ENCODE measurements around the gene COMMD2. TPM values are rescaled to one million over a fixed set of nuclear protein-coding genes. Genes with fewer than 3 reads are reported as not detected.

The COMMD2 gene
- total and polyA plus RNA-seq, 2 of the 4 experiments (the other 2 are of a cell fraction) = 23.6 to 46.1 TPM

DNA sequence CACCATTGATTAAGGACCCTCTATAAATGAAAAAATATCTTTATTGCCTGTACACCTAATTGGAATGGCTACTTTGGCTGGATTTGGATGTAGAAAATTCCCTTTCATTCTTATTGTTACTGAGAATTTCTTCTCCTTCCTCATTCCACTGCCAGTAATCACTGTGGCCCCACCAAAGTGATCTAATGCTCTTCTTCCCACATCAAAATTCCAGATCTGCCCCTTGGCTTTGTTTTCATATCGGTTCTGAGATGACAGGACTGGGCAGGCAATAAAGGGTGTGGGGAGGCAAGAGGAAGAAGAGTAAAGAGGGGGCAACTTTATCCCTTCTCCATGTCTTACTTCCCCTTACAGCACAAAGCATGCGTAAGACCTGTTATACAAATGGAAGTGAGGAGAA, 38.0 kb upstream of the COMMD2 start:
- dilution Hi-C loops (cut with HindIII; ENCODE audit: low sequenced_read_pairs, unreplicated experiment) = no loop called here
- no peak overlapping the region for H3K27ac ChIP-seq (ENCODE audit: insufficient read depth, low read length)
- DNase-seq = peak; percentile 44

More for the DNA sequence above, 38.0 kb upstream of the COMMD2 start:
- intact Hi-C loops (cut with micrococcal nuclease) = no loop called here
- no CpG with 5 or more reads among the region's 2 CpGs for WGBS, 2 experiments (ENCODE audit: extremely low coverage in 2 of 2, insufficient read length in 1 of 2)
- Histone ChIP-seq H3K9ac (ENCODE audit: low read depth, low read length) (no peak overlapping the region), H3K79me1 (ENCODE audit: low read depth in 1 of 2, low read length in 2 of 2) (no peaks in the 10 kb centered on the region), H3K9me1 (ENCODE audit: insufficient read depth, low read length) (no peaks in the 10 kb centered on the region), H3K4me1 (ENCODE audit: control insufficient read depth, insufficient read depth, low read length) (peaks cover 3% of the 10 kb centered on the region; the same call in 1 of the 2 replicates), H2BK15ac (ENCODE audit: low read depth, low read length) (no peak overlapping the region; the same call in 2 of the 3 replicates), H3K36me3 (ENCODE audit: control insufficient read depth, insufficient read depth, low read length) (no peaks in the 10 kb centered on the region), H3K4me2 (ENCODE audit: low read depth, low read length) (no peak overlapping the region), H3K23ac (ENCODE audit: low read depth, low read length) (no peak overlapping the region), H3K4me3 (ENCODE audit: insufficient read depth, low read depth, low read length) (no peak overlapping the region), H2BK5ac (ENCODE audit: low read depth, low read length, poor library complexity, severe bottlenecking) (no peak overlapping the region), H2AFZ (replicated peaks; ENCODE audit: low read length, poor library complexity) (peak overlapping the region; percentile 81), H2BK20ac (ENCODE audit: low read depth, low read length) (peak overlapping the region; percentile 76), H4K8ac (ENCODE audit: low read depth in 2 of 2, low read length in 2 of 2) (peak overlapping the region in 1 of 2 experiments; percentile 67; a peak in 1 of 4 replicates), H4K5ac (ENCODE audit: low read depth, low read length) (no peak overlapping the region), H4K91ac (ENCODE audit: insufficient read depth, low read depth, low read length) (no peak overlapping the region), H3K14ac (replicated peaks; ENCODE audit: low read depth, low read length) (peak overlapping the region; percentile 75; the same call in 1 of the 2 replicates), H2BK120ac (ENCODE audit: low read depth, low read length) (peak overlapping the region; percentile 77), H3K18ac (ENCODE audit: low read depth, low read length) (no peak overlapping the region), H4K20me1 (ENCODE audit: insufficient read depth, low read length) (no peaks in the 10 kb centered on the region), H3K9me3 (ENCODE audit: control insufficient read depth, insufficient read depth, low read length) (no peaks in the 10 kb centered on the region), H3K56ac (ENCODE audit: extremely low read depth, insufficient read depth, low read length) (no peak overlapping the region), H2AK9ac (replicated peaks; ENCODE audit: low read depth, low read length, poor library complexity) (no peak overlapping the region), H3K4ac (ENCODE audit: low read depth, low read length) (peak overlapping the region; percentile 56), H3K27me3 (ENCODE audit: control insufficient read depth, insufficient read depth, low read length) (no peaks in the 10 kb centered on the region), H2AK5ac (ENCODE audit: low read depth, low read length) (peak overlapping the region; percentile 51; the same call in 1 of the 2 replicates)
- ChIA-PET POLR2A (ENCODE audit: unreplicated experiment) (no interaction called here), CTCF (no interaction called here)
- no peak for TF ChIP-seq RCOR1 (IDR thresholded peaks at IDR 0.05; ENCODE audit: insufficient replicate concordance, low read length)
- TF ChIP-seq NFE2L2 (IDR thresholded peaks at IDR 0.05; ENCODE audit: low read depth, low read length) = no peak
- TF ChIP-seq, protein P1, sequence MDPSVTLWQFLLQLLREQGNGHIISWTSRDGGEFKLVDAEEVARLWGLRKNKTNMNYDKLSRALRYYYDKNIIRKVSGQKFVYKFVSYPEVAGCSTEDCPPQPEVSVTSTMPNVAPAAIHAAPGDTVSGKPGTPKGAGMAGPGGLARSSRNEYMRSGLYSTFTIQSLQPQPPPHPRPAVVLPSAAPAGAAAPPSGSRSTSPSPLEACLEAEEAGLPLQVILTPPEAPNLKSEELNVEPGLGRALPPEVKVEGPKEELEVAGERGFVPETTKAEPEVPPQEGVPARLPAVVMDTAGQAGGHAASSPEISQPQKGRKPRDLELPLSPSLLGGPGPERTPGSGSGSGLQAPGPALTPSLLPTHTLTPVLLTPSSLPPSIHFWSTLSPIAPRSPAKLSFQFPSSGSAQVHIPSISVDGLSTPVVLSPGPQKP (IDR thresholded peaks at IDR 0.05; ENCODE audit: borderline replicate concordance, low read depth, low read length) = no peak
- no peak for TF ChIP-seq MAZ (IDR thresholded peaks at IDR 0.05; ENCODE audit: borderline replicate concordance, low read depth, low read length)
- no peak for TF ChIP-seq RFX5 (IDR thresholded peaks at IDR 0.05; ENCODE audit: low read depth, low read length)
- TF ChIP-seq, protein P2, sequence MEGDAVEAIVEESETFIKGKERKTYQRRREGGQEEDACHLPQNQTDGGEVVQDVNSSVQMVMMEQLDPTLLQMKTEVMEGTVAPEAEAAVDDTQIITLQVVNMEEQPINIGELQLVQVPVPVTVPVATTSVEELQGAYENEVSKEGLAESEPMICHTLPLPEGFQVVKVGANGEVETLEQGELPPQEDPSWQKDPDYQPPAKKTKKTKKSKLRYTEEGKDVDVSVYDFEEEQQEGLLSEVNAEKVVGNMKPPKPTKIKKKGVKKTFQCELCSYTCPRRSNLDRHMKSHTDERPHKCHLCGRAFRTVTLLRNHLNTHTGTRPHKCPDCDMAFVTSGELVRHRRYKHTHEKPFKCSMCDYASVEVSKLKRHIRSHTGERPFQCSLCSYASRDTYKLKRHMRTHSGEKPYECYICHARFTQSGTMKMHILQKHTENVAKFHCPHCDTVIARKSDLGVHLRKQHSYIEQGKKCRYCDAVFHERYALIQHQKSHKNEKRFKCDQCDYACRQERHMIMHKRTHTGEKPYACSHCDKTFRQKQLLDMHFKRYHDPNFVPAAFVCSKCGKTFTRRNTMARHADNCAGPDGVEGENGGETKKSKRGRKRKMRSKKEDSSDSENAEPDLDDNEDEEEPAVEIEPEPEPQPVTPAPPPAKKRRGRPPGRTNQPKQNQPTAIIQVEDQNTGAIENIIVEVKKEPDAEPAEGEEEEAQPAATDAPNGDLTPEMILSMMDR (conservative IDR thresholded peaks at IDR 0.05; ENCODE audit: low read depth, low read length) = no peak
- TF ChIP-seq CHD1 (IDR thresholded peaks at IDR 0.05; ENCODE audit: low read depth, low read length) = no peak
- TF ChIP-seq BHLHE40 (IDR thresholded peaks at IDR 0.05; ENCODE audit: low read depth, low read length) = no peak
- TF ChIP-seq, protein P3, sequence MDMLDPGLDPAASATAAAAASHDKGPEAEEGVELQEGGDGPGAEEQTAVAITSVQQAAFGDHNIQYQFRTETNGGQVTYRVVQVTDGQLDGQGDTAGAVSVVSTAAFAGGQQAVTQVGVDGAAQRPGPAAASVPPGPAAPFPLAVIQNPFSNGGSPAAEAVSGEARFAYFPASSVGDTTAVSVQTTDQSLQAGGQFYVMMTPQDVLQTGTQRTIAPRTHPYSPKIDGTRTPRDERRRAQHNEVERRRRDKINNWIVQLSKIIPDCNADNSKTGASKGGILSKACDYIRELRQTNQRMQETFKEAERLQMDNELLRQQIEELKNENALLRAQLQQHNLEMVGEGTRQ (IDR thresholded peaks at IDR 0.05; ENCODE audit: low read depth, low read length) = no peak
- TF ChIP-seq CEBPB (IDR thresholded peaks at IDR 0.05; ENCODE audit: low read depth, low read length) = no peak
- BruUV-seq (replicated peaks) = no TSS peak
- in situ Hi-C loops (cut with MboI; ENCODE audit: low sequenced_read_pairs) = no loop called here
- no peak for ATAC-seq (ENCODE audit: low read depth)

Data from IMR-90 (cell line).